ENCODE results near the gene FPGS.
A peak's percentile ranks its signal among the peaks of the same experiment; 100 is the strongest.

Gene FPGS

DNA sequence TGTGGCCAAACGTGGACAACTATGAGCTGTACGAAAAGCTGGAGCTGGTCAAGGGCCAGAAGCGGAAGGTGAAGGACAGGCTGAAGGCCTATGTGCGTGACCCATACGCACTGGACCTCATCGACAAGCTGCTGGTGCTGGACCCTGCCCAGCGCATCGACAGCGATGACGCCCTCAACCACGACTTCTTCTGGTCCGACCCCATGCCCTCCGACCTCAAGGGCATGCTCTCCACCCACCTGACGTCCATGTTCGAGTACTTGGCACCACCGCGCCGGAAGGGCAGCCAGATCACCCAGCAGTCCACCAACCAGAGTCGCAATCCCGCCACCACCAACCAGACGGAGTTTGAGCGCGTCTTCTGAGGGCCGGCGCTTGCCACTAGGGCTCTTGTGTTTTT is 13.5 kb upstream of the FPGS start:
- DNase-seq (ENCODE audit: low read depth) = no peak

GRCh38 chr9:127790094-127790855 is 12.4 kb upstream of the FPGS start:
- no peak for DNase-seq (ENCODE audit: low read depth)

DNA sequence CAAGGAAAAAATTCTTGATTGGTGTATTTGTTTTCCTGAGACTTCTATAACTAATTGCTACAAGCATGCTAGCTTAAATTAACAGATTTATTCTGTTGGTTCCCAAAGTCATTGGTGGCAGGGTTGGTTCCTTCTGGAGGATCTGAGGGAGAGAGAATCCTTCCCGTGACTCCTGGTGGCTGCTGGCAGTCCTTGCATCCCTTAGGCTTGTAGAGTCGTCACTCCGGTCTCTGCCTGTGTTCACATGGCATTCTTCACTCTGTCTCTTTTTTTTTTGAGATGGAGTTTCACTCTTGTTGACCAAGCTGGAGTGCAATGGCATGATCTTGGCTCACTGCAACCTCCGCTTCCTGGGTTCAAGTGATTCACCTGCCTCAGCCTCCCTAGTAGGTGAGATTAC is 11.6 kb upstream of the FPGS start:
- no peak for DNase-seq (ENCODE audit: low read depth)

- no peak for DNase-seq (ENCODE audit: low read depth)
Observed at GRCh38 chr9:127792417-127793031, 10.2 kb upstream of the FPGS start.

DNA sequence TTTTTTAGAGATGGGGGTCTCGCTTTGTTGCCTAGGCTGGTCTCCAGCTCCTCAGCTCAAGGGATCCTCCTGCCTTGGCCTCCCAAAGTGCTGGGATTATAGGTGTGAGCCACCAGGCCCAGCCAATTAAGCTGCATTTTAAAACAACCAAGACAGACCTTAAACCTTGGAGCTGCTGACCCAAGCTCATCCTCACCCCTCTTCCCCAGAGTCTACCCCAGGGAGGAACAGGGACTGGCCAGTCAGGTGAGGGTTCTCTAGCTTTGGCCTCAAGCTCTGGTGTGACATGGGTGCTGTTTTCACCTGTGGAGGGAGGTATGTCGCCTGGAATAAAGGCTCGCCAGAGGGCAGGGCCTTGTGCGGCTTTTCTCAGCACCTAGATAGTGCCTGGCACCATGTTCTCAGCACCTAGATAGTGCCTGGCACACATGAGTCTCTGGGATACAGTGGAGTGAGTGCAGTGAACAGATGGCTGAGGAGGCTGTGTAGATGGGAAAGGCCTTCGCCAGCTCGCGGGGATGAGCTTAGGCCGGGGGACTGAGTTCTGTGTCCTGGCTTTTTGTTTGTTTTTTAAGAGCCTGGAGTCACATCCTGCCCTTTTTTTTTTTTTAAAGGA is 9.5 kb upstream of the FPGS start:
- peak; percentile 61 for DNase-seq (ENCODE audit: low read depth)

GRCh38 chr9:127794001-127794791 is 8.5 kb upstream of the FPGS start:
- no peak for DNase-seq (ENCODE audit: low read depth)

GRCh38 chr9:127796225-127796813 is 6.4 kb upstream of the FPGS start:
- DNase-seq (ENCODE audit: low read depth) = peak; percentile 51

- peak; percentile 54 for DNase-seq (ENCODE audit: low read depth)
Observed at GRCh38 chr9:127796852-127797370, 5.8 kb upstream of the FPGS start.

GRCh38 chr9:127801955-127802575 is 617 bp upstream of the FPGS start:
- DNase-seq (ENCODE audit: low read depth) = peak; percentile 18

DNA sequence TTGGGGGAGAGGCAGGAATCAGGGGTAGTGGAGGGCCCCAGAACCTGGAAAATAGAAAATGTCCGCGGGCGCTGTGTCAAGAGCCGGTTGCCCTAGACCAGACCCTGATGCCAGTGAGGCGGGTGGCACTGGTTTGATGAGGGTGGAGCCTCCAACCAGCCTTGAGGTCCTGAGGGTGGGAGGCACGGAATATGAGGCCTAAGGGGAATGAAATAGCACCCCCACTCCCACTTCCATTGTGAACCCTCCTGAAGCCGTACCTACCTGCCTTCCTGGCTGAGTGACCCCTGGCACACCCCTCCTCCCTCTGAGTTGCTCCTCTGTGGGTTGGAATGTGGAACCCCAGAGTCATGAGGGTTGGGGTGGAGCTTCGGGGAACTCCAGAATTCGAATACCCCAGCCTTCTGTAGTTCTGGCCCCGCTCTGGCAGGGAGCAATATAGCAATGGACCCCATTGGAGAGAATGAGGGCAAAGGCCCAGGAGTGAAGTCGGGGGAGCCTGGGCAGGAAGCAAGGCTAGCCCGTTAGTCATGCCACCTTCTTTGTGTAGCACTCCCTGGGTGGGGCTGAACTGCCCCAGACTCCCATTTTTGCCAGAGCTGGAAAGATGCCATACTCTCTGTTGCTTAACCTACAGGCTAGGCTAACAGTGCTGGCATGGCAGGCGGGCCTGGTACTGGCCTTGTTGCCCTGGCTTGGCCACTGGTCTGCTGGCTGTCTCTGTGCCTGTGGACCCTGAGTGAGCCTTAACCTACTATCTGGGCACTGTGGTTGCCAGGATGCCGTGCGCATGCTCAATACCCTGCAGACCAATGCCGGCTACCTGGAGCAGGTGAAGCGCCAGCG is 1.0 kb downstream of the FPGS start:
- DNase-seq (ENCODE audit: low read depth) = peak; percentile 67

- peak; percentile 29 for DNase-seq (ENCODE audit: low read depth)
Observed at GRCh38 chr9:127805620-127806019, 2.9 kb downstream of the FPGS start.

DNA sequence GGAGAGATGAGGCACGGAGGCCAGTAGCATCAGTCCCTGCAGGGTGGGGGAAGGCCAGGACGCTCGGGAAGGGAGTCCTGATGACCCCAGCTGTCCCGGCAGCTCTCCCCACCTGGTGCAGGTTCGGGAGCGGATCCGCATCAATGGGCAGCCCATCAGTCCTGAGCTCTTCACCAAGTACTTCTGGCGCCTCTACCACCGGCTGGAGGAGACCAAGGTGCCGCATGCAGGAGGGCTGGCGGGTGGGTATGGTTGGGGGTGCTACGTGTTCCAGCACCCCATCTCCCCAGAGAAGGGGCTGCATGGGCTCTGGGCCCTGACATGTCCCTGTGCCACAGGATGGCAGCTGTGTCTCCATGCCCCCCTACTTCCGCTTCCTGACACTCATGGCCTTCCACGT is 4.2 kb downstream of the FPGS start:
- DNase-seq (ENCODE audit: low read depth) = no peak

DNA sequence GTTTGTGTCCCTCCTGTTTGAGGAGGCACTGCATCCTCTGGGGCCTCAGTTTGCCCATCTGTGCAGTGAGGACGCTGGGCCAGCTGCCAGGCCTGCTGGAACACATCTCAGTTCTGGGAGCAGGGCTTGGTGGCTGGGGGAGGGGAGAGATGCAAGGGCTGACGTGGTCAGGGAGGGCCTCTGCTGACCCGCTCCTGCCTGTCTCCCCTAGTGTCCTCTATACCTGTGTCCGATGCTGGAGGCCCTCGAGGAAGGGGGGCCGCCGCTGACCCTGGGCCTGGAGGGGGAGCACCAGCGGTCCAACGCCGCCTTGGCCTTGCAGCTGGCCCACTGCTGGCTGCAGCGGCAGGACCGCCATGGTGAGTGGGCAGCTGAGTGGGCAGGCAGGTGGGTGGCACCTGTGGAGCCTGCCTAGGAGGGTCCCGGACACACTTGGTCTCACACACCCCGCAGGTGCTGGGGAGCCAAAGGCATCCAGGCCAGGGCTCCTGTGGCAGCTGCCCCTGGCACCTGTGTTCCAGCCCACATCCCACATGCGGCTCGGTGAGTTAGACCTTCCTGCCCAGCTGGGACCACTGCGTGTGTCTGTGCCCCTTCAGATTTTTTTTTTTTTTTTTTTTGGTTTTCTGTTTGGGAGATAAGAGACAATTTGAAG is 5.8 kb downstream of the FPGS start:
- no peak for DNase-seq (ENCODE audit: low read depth)

DNA sequence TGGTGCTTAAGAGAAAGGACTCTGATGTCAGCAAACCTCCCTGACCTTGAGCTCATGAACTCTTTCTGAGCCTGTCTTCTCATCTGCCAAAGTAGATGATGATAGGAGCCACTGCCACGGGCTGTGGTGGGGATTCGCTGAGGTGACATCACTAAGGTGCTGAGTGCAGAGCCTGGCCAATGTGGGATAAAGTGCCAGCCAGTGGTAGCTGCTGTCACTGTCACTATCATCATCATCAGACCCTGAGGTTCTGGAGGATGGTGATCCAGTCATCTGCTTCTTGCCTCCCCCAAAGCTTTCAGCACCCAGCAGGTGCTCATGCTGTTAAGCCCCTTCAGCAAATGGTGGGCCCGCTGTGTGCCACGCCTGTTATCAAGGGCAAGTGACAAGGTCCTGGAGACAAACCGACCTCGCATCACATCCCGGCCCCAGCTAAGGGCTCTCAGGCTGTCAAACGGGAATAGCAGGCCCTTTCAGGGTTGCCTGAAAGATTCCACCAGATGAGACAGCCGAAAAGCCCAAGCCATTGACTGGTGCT is 6.4 kb downstream of the FPGS start:
- DNase-seq (ENCODE audit: low read depth) = no peak

GRCh38 chr9:127809540-127810377 is 7.1 kb downstream of the FPGS start:
- DNase-seq (ENCODE audit: low read depth) = peak; percentile 30

- no peak for DNase-seq (ENCODE audit: low read depth)
Observed at GRCh38 chr9:127810378-127811187, 7.9 kb downstream of the FPGS start.

GRCh38 chr9:127812011-127812410 is 9.3 kb downstream of the FPGS start:
- no peak for DNase-seq (ENCODE audit: low read depth)

Measured in EH (cell line).